Neural crest cell (in vitro differentiated cells): Measurements from ENCODE around the gene OSBPL3. TPM values are rescaled to one million over a fixed set of nuclear protein-coding genes. Genes with fewer than 3 reads are reported as not detected.

Experiments
- DNase-seq: peaks from one replicate; pipeline ENCODE4 v3.0.0; 2021; ENCODE audit warnings: low read depth, mixed read lengths, low spot score
- H3K27ac Mint-ChIP-seq: one replicate; pipeline ENCODE4 v1.8.0; 2021; ENCODE audit warnings: mild to moderate bottlenecking, mixed read lengths; ENCODE audit not compliant: unreplicated experiment
- H3K27me3 Mint-ChIP-seq: 2 replicates; pipeline ENCODE4 v1.8.0; 2021; ENCODE audit warnings: low read depth, mild to moderate bottlenecking, mixed read lengths
- H3K36me3 Mint-ChIP-seq: 2 replicates; pipeline ENCODE4 v1.8.0; 2021; ENCODE audit warnings: low read depth, mild to moderate bottlenecking, mixed read lengths
- H3K4me1 Mint-ChIP-seq: 2 replicates; pipeline ENCODE4 v1.8.0; 2021; ENCODE audit warnings: mixed read lengths
- H3K4me3 Mint-ChIP-seq: one replicate; pipeline ENCODE4 v1.8.0; 2021; ENCODE audit warnings: mild to moderate bottlenecking, mixed read lengths
- H3K9me3 Mint-ChIP-seq: 2 replicates; pipeline ENCODE4 v1.8.0; 2021; ENCODE audit warnings: mixed read lengths
- total RNA-seq: library from RNA; stranded (reverse); gene quantifications from 2 replicates; pipeline ENCODE4 v1.2.1, GENCODE V29; 2021
- TF ChIP-seq, protein P1 (sequence below): fragments of 200-600 bp; sonication (generic); conservative IDR thresholded peaks from 2 replicates; pipeline ENCODE4 v1.5.0; 2021; ENCODE audit warnings: antibody characterized with exemption, mild to moderate bottlenecking

Gene OSBPL3
- total RNA-seq, 1 donor from 2014 or later, result 11.8 TPM

DNA sequence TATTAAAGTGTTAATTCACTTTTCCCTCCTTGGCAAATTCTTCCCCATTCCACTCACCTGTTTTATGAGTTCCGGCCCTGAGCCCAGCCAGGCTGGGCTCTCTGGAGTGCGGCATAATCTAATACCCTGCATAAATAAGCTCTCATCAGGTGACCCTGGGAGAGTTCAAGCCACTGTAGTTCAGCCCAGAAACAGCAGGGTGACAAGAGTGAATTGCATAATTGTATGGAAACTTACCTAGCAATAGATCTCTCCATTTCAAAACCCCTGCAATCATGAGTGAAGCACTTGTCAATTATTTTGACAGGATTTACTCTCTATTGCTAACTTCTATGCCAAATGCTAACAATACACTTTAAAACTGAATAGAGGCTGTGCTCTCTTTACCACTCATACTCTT, 94.7 kb downstream of the OSBPL3 start:
- no peak overlapping the region for H3K27ac Mint-ChIP-seq
- peaks cover 28% of the 10 kb centered on the region for H3K4me1 Mint-ChIP-seq
- H3K4me3 Mint-ChIP-seq, result no peak overlapping the region
- no peaks in the 10 kb centered on the region for H3K27me3 Mint-ChIP-seq
- no peaks in the 10 kb centered on the region for H3K9me3 Mint-ChIP-seq
- no peak for DNase-seq
- H3K36me3 Mint-ChIP-seq, result no peaks in the 10 kb centered on the region
- TF ChIP-seq, protein P1, sequence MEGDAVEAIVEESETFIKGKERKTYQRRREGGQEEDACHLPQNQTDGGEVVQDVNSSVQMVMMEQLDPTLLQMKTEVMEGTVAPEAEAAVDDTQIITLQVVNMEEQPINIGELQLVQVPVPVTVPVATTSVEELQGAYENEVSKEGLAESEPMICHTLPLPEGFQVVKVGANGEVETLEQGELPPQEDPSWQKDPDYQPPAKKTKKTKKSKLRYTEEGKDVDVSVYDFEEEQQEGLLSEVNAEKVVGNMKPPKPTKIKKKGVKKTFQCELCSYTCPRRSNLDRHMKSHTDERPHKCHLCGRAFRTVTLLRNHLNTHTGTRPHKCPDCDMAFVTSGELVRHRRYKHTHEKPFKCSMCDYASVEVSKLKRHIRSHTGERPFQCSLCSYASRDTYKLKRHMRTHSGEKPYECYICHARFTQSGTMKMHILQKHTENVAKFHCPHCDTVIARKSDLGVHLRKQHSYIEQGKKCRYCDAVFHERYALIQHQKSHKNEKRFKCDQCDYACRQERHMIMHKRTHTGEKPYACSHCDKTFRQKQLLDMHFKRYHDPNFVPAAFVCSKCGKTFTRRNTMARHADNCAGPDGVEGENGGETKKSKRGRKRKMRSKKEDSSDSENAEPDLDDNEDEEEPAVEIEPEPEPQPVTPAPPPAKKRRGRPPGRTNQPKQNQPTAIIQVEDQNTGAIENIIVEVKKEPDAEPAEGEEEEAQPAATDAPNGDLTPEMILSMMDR, result no peak

- DNase-seq, result no peak
- TF ChIP-seq, protein P1, result no peak
- H3K27ac Mint-ChIP-seq, result no peak overlapping the region
- H3K4me3 Mint-ChIP-seq, result no peak overlapping the region
- H3K9me3 Mint-ChIP-seq, result no peaks in the 10 kb centered on the region
- no peaks in the 10 kb centered on the region for H3K36me3 Mint-ChIP-seq
- peaks cover 30% of the 10 kb centered on the region for H3K4me1 Mint-ChIP-seq
- no peaks in the 10 kb centered on the region for H3K27me3 Mint-ChIP-seq
Measured at GRCh38 chr7:24884401-24884800, 95.6 kb downstream of the OSBPL3 start.

- DNase-seq, result no peak
- Mint-ChIP-seq H3K27me3 (no peaks in the 10 kb centered on the region), H3K4me3 (no peak overlapping the region), H3K36me3 (no peaks in the 10 kb centered on the region), H3K9me3 (no peaks in the 10 kb centered on the region), H3K4me1 (peaks cover 35% of the 10 kb centered on the region), H3K27ac (no peak overlapping the region)
- TF ChIP-seq, protein P1, result no peak
Measured at GRCh38 chr7:24883622-24884013, 96.4 kb downstream of the OSBPL3 start.

GRCh38 chr7:24882989-24883621, 96.9 kb downstream of the OSBPL3 start:
- no peak overlapping the region for H3K27ac Mint-ChIP-seq
- DNase-seq, result no peak
- H3K9me3 Mint-ChIP-seq, result no peaks in the 10 kb centered on the region
- TF ChIP-seq, protein P1, result no peak
- H3K4me1 Mint-ChIP-seq, result peaks cover 40% of the 10 kb centered on the region
- H3K36me3 Mint-ChIP-seq, result no peaks in the 10 kb centered on the region
- no peak overlapping the region for H3K4me3 Mint-ChIP-seq
- no peaks in the 10 kb centered on the region for H3K27me3 Mint-ChIP-seq

GRCh38 chr7:24881623-24882022, 98.4 kb downstream of the OSBPL3 start:
- DNase-seq, result no peak
- H3K27me3 Mint-ChIP-seq, result no peaks in the 10 kb centered on the region
- H3K27ac Mint-ChIP-seq, result no peak overlapping the region
- no peak overlapping the region for H3K4me3 Mint-ChIP-seq
- H3K9me3 Mint-ChIP-seq, result no peaks in the 10 kb centered on the region
- peaks cover 49% of the 10 kb centered on the region for H3K4me1 Mint-ChIP-seq
- no peaks in the 10 kb centered on the region for H3K36me3 Mint-ChIP-seq
- TF ChIP-seq, protein P1, result no peak
